GM12872 (cell line): ENCODE data around the gene GPR153.

Experiments
- CTCF ChIP-seq: IDR thresholded peaks from 3 replicates; pipeline ENCODE4 v1.5.1; 2011; ENCODE audit warnings: low read depth, mild to moderate bottlenecking, low read length, moderate library complexity; ENCODE audit not compliant: insufficient read depth

Gene GPR153

GRCh38 chr1:6278263-6278662 lies 17.4 kb upstream of the GPR153 start:
- no peak for TF ChIP-seq CTCF

GRCh38 chr1:6276811-6277555 lies 16.1 kb upstream of the GPR153 start:
- TF ChIP-seq CTCF, result no peak

- TF ChIP-seq CTCF, result no peak
Observed at GRCh38 chr1:6275826-6276782, 15.2 kb upstream of the GPR153 start.

DNA sequence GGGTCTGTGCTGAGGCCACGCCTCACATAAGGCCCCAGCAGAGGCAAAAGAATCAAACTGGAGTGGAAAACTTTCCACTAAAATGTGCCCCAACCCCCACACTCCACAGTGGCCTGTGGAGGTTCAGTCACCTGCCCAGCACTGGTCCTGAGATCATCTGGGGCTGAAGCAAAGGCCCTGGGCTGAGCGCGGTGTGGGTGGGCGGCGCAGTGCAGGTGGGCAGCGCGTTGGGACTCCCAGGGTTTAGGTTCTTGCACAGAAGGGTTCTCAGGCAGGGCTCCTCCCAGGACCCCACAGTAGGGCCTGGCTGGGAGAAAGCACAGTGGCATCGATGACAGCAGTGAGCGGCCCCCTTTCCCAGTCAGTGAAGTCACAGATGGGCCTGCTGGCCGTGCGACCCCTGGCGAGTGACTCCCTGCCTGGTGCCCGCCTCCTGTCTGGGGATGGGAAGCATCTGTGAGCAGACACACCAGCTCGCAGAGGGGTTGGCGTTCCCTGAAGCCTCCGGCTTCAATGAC lies 13.8 kb upstream of the GPR153 start:
- no peak for TF ChIP-seq CTCF

GRCh38 chr1:6274102-6274501 lies 13.2 kb upstream of the GPR153 start:
- no peak for TF ChIP-seq CTCF

DNA sequence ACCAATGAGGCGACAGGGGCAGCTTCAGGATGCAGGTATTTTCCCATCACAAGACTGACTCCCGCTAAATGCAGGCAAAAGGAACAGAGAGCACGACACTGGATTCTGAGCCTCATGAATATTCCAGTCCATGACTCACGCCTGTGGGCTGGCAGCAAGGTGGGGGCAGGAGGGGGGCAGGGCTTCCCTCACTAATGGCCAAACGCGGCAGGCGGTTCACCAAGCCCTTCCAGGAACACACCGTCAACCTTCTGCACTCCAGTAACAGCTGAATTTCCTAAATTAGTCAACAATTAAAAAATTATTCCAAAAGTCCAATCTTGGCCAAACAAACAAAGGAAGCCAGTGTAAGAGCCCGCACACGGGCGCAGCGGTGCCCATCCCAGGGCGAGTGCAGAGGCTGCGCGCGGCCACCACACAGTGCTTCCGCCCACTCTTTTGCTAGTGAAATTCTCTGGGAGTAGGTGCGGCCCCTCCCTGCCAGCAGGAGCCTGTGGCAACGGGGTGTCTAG lies 12.5 kb upstream of the GPR153 start:
- TF ChIP-seq CTCF, result no peak

DNA sequence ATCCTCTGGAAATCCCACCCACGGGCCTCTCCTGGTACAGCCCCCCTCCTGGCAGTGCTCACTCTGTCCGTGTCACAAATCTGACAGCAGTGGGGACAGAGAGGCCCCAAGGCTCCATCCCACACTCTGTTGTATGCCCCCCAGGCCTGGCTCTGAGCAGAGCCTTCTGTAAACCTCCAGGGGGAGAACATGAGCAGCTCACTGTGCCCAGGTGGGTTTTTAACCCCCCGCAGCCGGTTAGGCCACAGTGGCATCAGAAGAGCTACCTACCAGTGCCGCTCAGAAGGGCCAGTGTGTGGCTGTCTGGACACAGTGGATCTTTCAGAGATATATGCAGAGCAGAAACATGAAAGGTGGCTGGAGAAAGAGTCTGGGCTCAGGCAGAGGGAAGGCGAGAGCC lies 12.0 kb upstream of the GPR153 start:
- TF ChIP-seq CTCF, result no peak
